Mesenchymal stem cell (in vitro differentiated cells and primary cell): ENCODE results near the gene GAGE10. TPM values are rescaled to one million over a fixed set of nuclear protein-coding genes. Genes with fewer than 3 reads are reported as not detected.

Experiments
- DNase-seq: peaks from one replicate; pipeline ENCODE4 v3.0.0-alpha.2; 2013
- H2AFZ ChIP-seq: one replicate; pipeline ENCODE4 v1.6.1; 2013; ENCODE audit warnings: low read depth, mild to moderate bottlenecking, control low read depth, inconsistent platforms, low read length, moderate library complexity
- H2AK5ac ChIP-seq: 2 replicates; pipeline ENCODE4 v1.6.1; 2013; ENCODE audit warnings: low read length, moderate library complexity, mild to moderate bottlenecking, inconsistent platforms; ENCODE audit not compliant: severe bottlenecking
- H2BK120ac ChIP-seq: one replicate; pipeline ENCODE4 v1.6.1; 2013; ENCODE audit warnings: low read depth, mild to moderate bottlenecking, inconsistent platforms, low read length, moderate library complexity
- H2BK12ac ChIP-seq, 2 experiments: one replicate each; pipeline ENCODE4 v1.6.1; 2013; ENCODE audit warnings: inconsistent platforms in 2 of 2, low read length in 2 of 2, mild to moderate bottlenecking in 2 of 2, moderate library complexity in 2 of 2, control low read depth in 1 of 2
- H2BK15ac ChIP-seq: one replicate; pipeline ENCODE4 v1.6.1; 2013; ENCODE audit warnings: mild to moderate bottlenecking, low read depth, inconsistent platforms; ENCODE audit not compliant: poor library complexity, severe bottlenecking
- H2BK5ac ChIP-seq: 2 replicates; pipeline ENCODE4 v1.6.1; 2013; ENCODE audit warnings: low read depth, mild to moderate bottlenecking, low read length, control low read depth, inconsistent platforms; ENCODE audit not compliant: poor library complexity, severe bottlenecking
- H3K14ac ChIP-seq, 2 experiments: one replicate each; pipeline ENCODE4 v1.6.1; 2013; ENCODE audit warnings: inconsistent platforms in 2 of 2, low read length in 2 of 2, control low read depth in 1 of 2, mild to moderate bottlenecking in 1 of 2, moderate library complexity in 1 of 2
- H3K18ac ChIP-seq, 2 experiments: one replicate each; pipeline ENCODE4 v1.6.1; 2013; ENCODE audit warnings: inconsistent platforms in 2 of 2, low read length in 2 of 2, control low read depth in 1 of 2, low read depth in 1 of 2, mild to moderate bottlenecking in 1 of 2
- H3K23ac ChIP-seq, 2 experiments: one replicate each; pipeline ENCODE4 v1.6.1; 2013; ENCODE audit warnings: inconsistent platforms in 2 of 2, low read length in 2 of 2, mild to moderate bottlenecking in 2 of 2, moderate library complexity in 2 of 2, control low read depth in 1 of 2
- H3K27ac ChIP-seq: 2 replicates; pipeline ENCODE4 v1.5.1; 2013; ENCODE audit warnings: mild to moderate bottlenecking, moderate library complexity, low read length, control low read depth, inconsistent platforms; ENCODE audit not compliant: poor library complexity, severe bottlenecking
- H3K27me3 ChIP-seq, 2 experiments: 2 replicates each; pipeline versions ENCODE4 v1.6.1 to v1.7.0; 2013; ENCODE audit warnings: low read length in 2 of 2, mild to moderate bottlenecking in 2 of 2, moderate library complexity in 2 of 2, control low read depth in 1 of 2, inconsistent platforms in 1 of 2; ENCODE audit not compliant: control insufficient read depth in 1 of 2, insufficient read depth in 1 of 2
- H3K36me3 ChIP-seq, 2 experiments: 2 replicates each; pipeline versions ENCODE4 v1.6.1 to v1.7.0; 2013; ENCODE audit warnings: low read length in 2 of 2, control low read depth in 1 of 2, inconsistent platforms in 1 of 2, low read depth in 1 of 2, mild to moderate bottlenecking in 1 of 2; ENCODE audit not compliant: insufficient read depth in 2 of 2, control insufficient read depth in 1 of 2
- H3K4ac ChIP-seq, 2 experiments: one replicate each; pipeline ENCODE4 v1.6.1; 2013; ENCODE audit warnings: inconsistent platforms in 2 of 2, low read length in 2 of 2, mild to moderate bottlenecking in 2 of 2, moderate library complexity in 2 of 2, control low read depth in 1 of 2, low read depth in 1 of 2
- H3K4me1 ChIP-seq: 2 replicates; pipeline ENCODE4 v1.6.1; 2013; ENCODE audit warnings: low read depth, low read length, control low read depth; ENCODE audit not compliant: control insufficient read depth, insufficient read depth
- H3K4me2 ChIP-seq: 2 replicates; pipeline ENCODE4 v1.6.1; 2013; ENCODE audit warnings: low read length, mild to moderate bottlenecking, inconsistent platforms; ENCODE audit not compliant: poor library complexity, severe bottlenecking
- H3K4me3 ChIP-seq, 2 experiments: 2 replicates each; pipeline versions ENCODE4 v1.5.1 to v1.7.0; 2013; ENCODE audit warnings: low read length in 2 of 2, mild to moderate bottlenecking in 2 of 2, control low read depth in 1 of 2, low read depth in 1 of 2; ENCODE audit not compliant: insufficient read depth in 1 of 2
- H3K79me1 ChIP-seq: replicated peaks from 2 replicates; pipeline ENCODE4 v1.6.1; 2013; ENCODE audit warnings: mild to moderate bottlenecking, control low read depth, low read length, inconsistent platforms; ENCODE audit not compliant: poor library complexity, severe bottlenecking
- H3K9ac ChIP-seq: 2 replicates; pipeline ENCODE4 v1.7.0; 2013; ENCODE audit warnings: mild to moderate bottlenecking, low read length, moderate library complexity
- H3K9me3 ChIP-seq: 2 replicates; pipeline ENCODE4 v1.7.0; 2013; ENCODE audit warnings: mild to moderate bottlenecking, low read length; ENCODE audit not compliant: control insufficient read depth
- H4K8ac ChIP-seq: one replicate; pipeline ENCODE4 v1.6.1; 2013; ENCODE audit warnings: inconsistent platforms, mild to moderate bottlenecking, low read length, moderate library complexity
- H4K91ac ChIP-seq: one replicate; pipeline ENCODE4 v1.6.1; 2013; ENCODE audit warnings: mild to moderate bottlenecking, low read length, inconsistent platforms
- WGBS: methylation state at CpG from one replicate; pipeline ENCODE4 v1.1.7; 2013; ENCODE audit warnings: mixed read lengths; 5-methylcytosine and 5-hydroxymethylcytosine counted together
- polyA plus RNA-seq, 2 experiments: library from polyadenylated mRNA; stranded (reverse); fragments of 200-250 nt; gene quantifications; one replicate each; pipeline ENCODE4 v1.2.3, GENCODE V29; 2013

GAGE10 gene, protein sequence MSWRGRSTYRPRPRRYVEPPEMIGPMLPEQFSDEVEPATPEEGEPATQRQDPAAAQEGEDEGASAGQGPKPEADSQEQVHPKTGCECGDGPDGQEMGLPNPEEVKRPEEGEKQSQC
- polyA plus RNA-seq (2013, experiment 1 of 2): not detected
- not detected for polyA plus RNA-seq (2013, experiment 2 of 2)

GRCh38 chrX:49303346-49303745 lies at the start of gene GAGE10:
GAGE10 (plus strand) TSS chrX:49303646; CDS start chrX:49304860, 1,214 bp downstream.
- H3K27me3 ChIP-seq: peaks cover 0 to 28% of the 10 kb centered on the region in 2 experiments
- H2BK120ac ChIP-seq: no peak within 1 kb of the TSS
- no peak within 1 kb of the TSS for H4K91ac ChIP-seq
- H3K18ac ChIP-seq: no peak within 1 kb of the TSS
- no peak within 1 kb of the TSS for H2AFZ ChIP-seq
- no peak within 1 kb of the TSS for H3K27ac ChIP-seq
- H3K36me3 ChIP-seq: no peaks in the 10 kb centered on the region
- no peak within 1 kb of the TSS for H2BK5ac ChIP-seq
- no peak within 1 kb of the TSS for H3K4me3 ChIP-seq
- H3K4ac ChIP-seq: no peak within 1 kb of the TSS
- H2AK5ac ChIP-seq: no peak within 1 kb of the TSS
- no peaks in the 10 kb centered on the region for H3K9me3 ChIP-seq
- WGBS: 87% methylated on average over 15 of the region's 15 CpGs
- no peaks in the 10 kb centered on the region for H3K4me1 ChIP-seq
- H3K4me2 ChIP-seq: no peak within 1 kb of the TSS
- no peak within 1 kb of the TSS for H3K9ac ChIP-seq
- no peak within 1 kb of the TSS for H4K8ac ChIP-seq
- H2BK12ac ChIP-seq: no peak within 1 kb of the TSS
- no peak within 1 kb of the TSS for H3K23ac ChIP-seq
- no peaks in the 10 kb centered on the region for H3K79me1 ChIP-seq
- H3K14ac ChIP-seq: no peak within 1 kb of the TSS
- H2BK15ac ChIP-seq: no peak within 1 kb of the TSS
- no peak for DNase-seq

GRCh38 chrX:49254639-49255038 lies 48.8 kb upstream of the GAGE10 start:
- H3K27ac ChIP-seq: no peak overlapping the region
- peaks cover 0 to 17% of the 10 kb centered on the region in 2 experiments for H3K36me3 ChIP-seq
- DNase-seq: no peak
- H4K91ac ChIP-seq: no peak overlapping the region
- no peak overlapping the region for H3K4ac ChIP-seq
- no peaks in the 10 kb centered on the region for H3K4me1 ChIP-seq
- no peak overlapping the region for H2AK5ac ChIP-seq
- no peak overlapping the region for H3K4me2 ChIP-seq
- no peak overlapping the region for H3K23ac ChIP-seq
- WGBS: 94% methylated on average over 5 of the region's 7 CpGs
- H3K9me3 ChIP-seq: no peaks in the 10 kb centered on the region
- H3K14ac ChIP-seq: no peak overlapping the region
- H3K18ac ChIP-seq: no peak overlapping the region
- H4K8ac ChIP-seq: no peak overlapping the region
- no peak overlapping the region for H2AFZ ChIP-seq
- H3K9ac ChIP-seq: no peak overlapping the region
- H2BK12ac ChIP-seq: no peak overlapping the region
- H2BK15ac ChIP-seq: no peak overlapping the region
- no peak overlapping the region for H3K4me3 ChIP-seq
- no peak overlapping the region for H2BK120ac ChIP-seq
- H2BK5ac ChIP-seq: no peak overlapping the region
- H3K79me1 ChIP-seq: no peaks in the 10 kb centered on the region
- peaks cover 0 to 14% of the 10 kb centered on the region in 2 experiments for H3K27me3 ChIP-seq

- Histone ChIP-seq H3K27ac (no peak overlapping the region), H3K36me3 (peaks cover 0 to 2% of the 10 kb centered on the region in 2 experiments), H2BK120ac (no peak overlapping the region), H4K8ac (no peak overlapping the region), H3K9ac (no peak overlapping the region), H3K4ac (no peak overlapping the region), H3K4me3 (no peak overlapping the region), H3K79me1 (no peaks in the 10 kb centered on the region), H3K4me2 (no peak overlapping the region), H3K27me3 (peaks cover 0 to 14% of the 10 kb centered on the region in 2 experiments), H4K91ac (no peak overlapping the region), H2AFZ (no peak overlapping the region), H2AK5ac (no peak overlapping the region), H3K4me1 (no peaks in the 10 kb centered on the region), H3K9me3 (no peaks in the 10 kb centered on the region), H2BK15ac (no peak overlapping the region), H3K18ac (no peak overlapping the region), H2BK12ac (no peak overlapping the region), H3K14ac (no peak overlapping the region), H3K23ac (no peak overlapping the region), H2BK5ac (no peak overlapping the region)
- WGBS: 90% methylated on average over 8 of the region's 9 CpGs
- no peak for DNase-seq
Measured at GRCh38 chrX:49256268-49256995, 47.0 kb upstream of the GAGE10 start.

DNA sequence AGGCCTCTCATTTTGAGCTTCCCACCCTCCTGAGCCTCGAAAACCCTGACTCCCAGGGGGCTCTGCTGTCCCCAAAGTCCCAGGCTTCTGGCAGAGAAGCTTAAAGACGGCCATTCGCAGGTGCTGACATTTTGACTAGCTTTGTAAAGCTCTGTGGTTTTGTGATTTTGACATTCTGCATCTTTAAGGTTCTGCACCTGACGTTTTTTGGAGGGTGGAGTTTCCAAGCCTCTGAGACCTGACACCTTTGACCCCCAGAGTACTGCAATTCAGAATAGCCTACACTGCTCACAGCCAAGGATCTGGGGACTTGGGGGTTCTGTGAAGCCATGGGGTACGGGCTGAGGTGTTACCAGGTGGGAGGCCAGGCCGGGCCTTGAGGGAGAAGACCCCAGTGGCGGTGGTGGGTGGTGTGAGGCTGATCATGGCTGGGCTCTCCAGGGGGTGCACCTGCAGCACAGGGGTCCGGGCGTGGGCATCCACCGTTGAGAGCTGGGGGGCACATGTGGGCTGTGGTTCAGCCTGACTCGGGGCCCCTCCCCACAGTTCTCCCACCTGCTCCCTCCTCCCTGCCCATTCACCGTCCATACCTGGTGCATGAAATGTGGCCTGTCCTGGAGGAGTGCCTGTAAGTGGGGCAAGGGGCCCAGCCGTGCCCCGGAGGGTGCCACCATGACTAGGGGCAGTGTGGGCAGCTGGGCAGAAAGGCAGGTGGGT lies 46.2 kb upstream of the GAGE10 start:
- Histone ChIP-seq H2AK5ac (no peak overlapping the region), H3K79me1 (no peaks in the 10 kb centered on the region), H4K91ac (no peak overlapping the region), H4K8ac (no peak overlapping the region), H3K27me3 (peaks cover 0 to 21% of the 10 kb centered on the region in 2 experiments), H3K9ac (no peak overlapping the region), H2BK12ac (no peak overlapping the region), H3K4ac (no peak overlapping the region), H3K23ac (no peak overlapping the region), H2BK15ac (no peak overlapping the region), H3K18ac (no peak overlapping the region), H2BK120ac (no peak overlapping the region), H3K4me1 (no peaks in the 10 kb centered on the region), H2AFZ (no peak overlapping the region), H2BK5ac (no peak overlapping the region), H3K4me3 (no peak overlapping the region), H3K36me3 (no peaks in the 10 kb centered on the region), H3K9me3 (peaks cover 4% of the 10 kb centered on the region), H3K27ac (no peak overlapping the region), H3K4me2 (no peak overlapping the region), H3K14ac (no peak overlapping the region)
- DNase-seq: no peak
- WGBS: 91% methylated on average over 8 of the region's 14 CpGs
